ENCODE measurements around the gene FOXJ3. TPM values are rescaled to one million over a fixed set of nuclear protein-coding genes. Genes with fewer than 3 reads are reported as not detected.
A peak's percentile ranks its signal among the peaks of the same experiment; 100 is the strongest.
"Not testable (repeated sequence)": the region's sequence is repeated elsewhere in the genome, so short reads cannot be mapped to it uniquely, and the experiment has no call there.

Gene FOXJ3
- total RNA-seq, 3 donors from 2014 or later = 47.0 to 57.3 (median 53.4) TPM

GRCh38 chr1:42214447-42214871 is 120.6 kb downstream of the FOXJ3 start:
- Histone ChIP-seq H3K36me3 (ENCODE audit: low read depth) (no peaks in the 10 kb centered on the region), H3K9me3 (no peaks in the 10 kb centered on the region), H3K4me1 (ENCODE audit: low read depth) (peaks cover 6% of the 10 kb centered on the region), H3K4me3 (no peak overlapping the region)
- DNase-seq (peak in 1 of 3 donors; percentile 58), ATAC-seq (peak; percentile 97)
- no peak for TF ChIP-seq CTCF (IDR thresholded peaks at IDR 0.05)
- intact Hi-C loops (cut with DNase I, micrococcal nuclease) = no loop called here

- H3K9me3 ChIP-seq = no peaks in the 10 kb centered on the region
- no peak for ATAC-seq
- H3K36me3 ChIP-seq (ENCODE audit: low read depth) = no peaks in the 10 kb centered on the region
- intact Hi-C loops (cut with DNase I, micrococcal nuclease) = no loop called here
- no peak overlapping the region for H3K4me3 ChIP-seq
- no peak for TF ChIP-seq CTCF (IDR thresholded peaks at IDR 0.05)
- DNase-seq = no peak
- H3K4me1 ChIP-seq (ENCODE audit: low read depth) = peaks cover 21% of the 10 kb centered on the region
Measured at GRCh38 chr1:42211224-42211623, 123.8 kb downstream of the FOXJ3 start.

- intact Hi-C loops (cut with DNase I, micrococcal nuclease) = no loop called here
- peaks cover 21% of the 10 kb centered on the region for H3K4me1 ChIP-seq (ENCODE audit: low read depth)
Measured at GRCh38 chr1:42210421-42211133, 124.5 kb downstream of the FOXJ3 start.

GRCh38 chr1:42209526-42210251 is 125.3 kb downstream of the FOXJ3 start:
- intact Hi-C loops (cut with DNase I, micrococcal nuclease) = no loop called here
- DNase-seq (no peak), ATAC-seq (no peak)
- TF ChIP-seq CTCF (IDR thresholded peaks at IDR 0.05) = no peak
- H3K4me3 ChIP-seq = no peak overlapping the region
- H3K9me3 ChIP-seq = no peaks in the 10 kb centered on the region
- no peaks in the 10 kb centered on the region for H3K36me3 ChIP-seq (ENCODE audit: low read depth)
- peaks cover 21% of the 10 kb centered on the region for H3K4me1 ChIP-seq (ENCODE audit: low read depth)

More at GRCh38 chr1:42210421-42211133, 124.5 kb downstream of the FOXJ3 start:
- DNase-seq (no peak), ATAC-seq (no peak)
- no peak for TF ChIP-seq CTCF (IDR thresholded peaks at IDR 0.05)
- Histone ChIP-seq H3K4me3 (no peak overlapping the region), H3K36me3 (ENCODE audit: low read depth) (no peaks in the 10 kb centered on the region), H3K9me3 (no peaks in the 10 kb centered on the region)

- H3K9me3 ChIP-seq; H3K4me3 ChIP-seq; ATAC-seq; DNase-seq; H3K36me3 ChIP-seq (ENCODE audit: low read depth); intact Hi-C loops (cut with DNase I, micrococcal nuclease): not testable (repeated sequence)
- H3K4me1 ChIP-seq (ENCODE audit: low read depth) = peaks cover 15% of the 10 kb centered on the region
Measured at GRCh38 chr1:42206930-42207329, 128.1 kb downstream of the FOXJ3 start.

- ATAC-seq (peak; percentile 31), DNase-seq (no peak)
- H3K4me1 ChIP-seq (ENCODE audit: low read depth) = peaks cover 15% of the 10 kb centered on the region
- H3K9me3 ChIP-seq = no peaks in the 10 kb centered on the region
- TF ChIP-seq CTCF (IDR thresholded peaks at IDR 0.05) = no peak
- H3K4me3 ChIP-seq = no peak overlapping the region
- intact Hi-C loops (cut with DNase I, micrococcal nuclease) = no loop called here
- no peaks in the 10 kb centered on the region for H3K36me3 ChIP-seq (ENCODE audit: low read depth)
Measured at GRCh38 chr1:42206164-42206563, 128.9 kb downstream of the FOXJ3 start.

Measured in mucosa of descending colon (tissue), 3 donors.